IMR-90 (cell line): Measurements from ENCODE around the gene IQCK. TPM values are rescaled to one million over a fixed set of nuclear protein-coding genes. Genes with fewer than 3 reads are reported as not detected.

Experiments used
- ATAC-seq: fragments of 200-7000 bp; cut with Tn5 transposase; 2 replicates; pipeline ENCODE4 v1.9.1; 2020; ENCODE audit warnings: low read depth, mild to moderate bottlenecking, moderate library complexity
- BruUV-seq: library from RNA; stranded (reverse); fragments of 400-500 nt; replicated peaks from 2 replicates; lab custom pipeline; 2021; lab: Mats Ljungman, UMichigan
- CTCF ChIA-PET: fragments of 300-600 bp; formaldehyde crosslinking; extraction: SDS; loops from one replicate; lab custom pipeline; 2021; ENCODE audit warnings: antibody characterized with exemption; lab: Yijun Ruan, JAX
- POLR2A ChIA-PET: fragments of 300-600 bp; sonication (Branson Sonifier 250); formaldehyde crosslinking; loops from one replicate; lab custom pipeline; 2022; ENCODE audit warnings: antibody characterized with exemption; ENCODE audit not compliant: unreplicated experiment; lab: Charles Lee
- DNase-seq: peaks from one replicate; pipeline ENCODE4 v3.0.0; 2013
- H2AFZ ChIP-seq: replicated peaks from 2 replicates; pipeline ENCODE3; 2013; ENCODE audit warnings: low read length, mild to moderate bottlenecking; ENCODE audit not compliant: poor library complexity
- H2AK5ac ChIP-seq: 2 replicates; pipeline ENCODE4 v1.6.1; 2013; ENCODE audit warnings: low read depth, low read length, inconsistent platforms
- H2AK9ac ChIP-seq: replicated peaks from 2 replicates; pipeline ENCODE3; 2013; ENCODE audit warnings: mild to moderate bottlenecking, low read depth, low read length, moderate library complexity; ENCODE audit not compliant: poor library complexity
- H2BK120ac ChIP-seq: 2 replicates; pipeline ENCODE4 v1.6.1; 2013; ENCODE audit warnings: low read depth, low read length, inconsistent platforms
- H2BK15ac ChIP-seq: 3 replicates; pipeline ENCODE4 v1.6.1; 2013; ENCODE audit warnings: low read depth, low read length, inconsistent platforms
- H2BK20ac ChIP-seq: 2 replicates; pipeline ENCODE4 v1.6.1; 2013; ENCODE audit warnings: low read depth, mild to moderate bottlenecking, inconsistent platforms, low read length, moderate library complexity
- H2BK5ac ChIP-seq: 2 replicates; pipeline ENCODE4 v1.6.1; 2013; ENCODE audit warnings: mild to moderate bottlenecking, low read depth, low read length, inconsistent platforms; ENCODE audit not compliant: poor library complexity, severe bottlenecking
- H3K14ac ChIP-seq: replicated peaks from 2 replicates; pipeline ENCODE4 v1.6.1; 2013; ENCODE audit warnings: low read depth, low read length, inconsistent platforms
- H3K18ac ChIP-seq: 2 replicates; pipeline ENCODE4 v1.6.1; 2013; ENCODE audit warnings: low read depth, low read length, control low read depth
- H3K23ac ChIP-seq: 2 replicates; pipeline ENCODE4 v1.6.1; 2013; ENCODE audit warnings: low read depth, low read length, inconsistent platforms
- H3K27ac ChIP-seq: 2 replicates; pipeline ENCODE4 v1.5.1; 2013; ENCODE audit warnings: mild to moderate bottlenecking, control low read depth, low read length; ENCODE audit not compliant: insufficient read depth
- H3K27me3 ChIP-seq: 2 replicates; pipeline ENCODE4 v1.6.1; 2013; ENCODE audit warnings: low read length; ENCODE audit not compliant: control insufficient read depth, insufficient read depth
- H3K36me3 ChIP-seq: 2 replicates; pipeline ENCODE4 v1.6.1; 2013; ENCODE audit warnings: low read length, mixed read lengths; ENCODE audit not compliant: control insufficient read depth, insufficient read depth
- H3K4ac ChIP-seq: 2 replicates; pipeline ENCODE4 v1.6.1; 2013; ENCODE audit warnings: low read depth, low read length, inconsistent platforms
- H3K4me1 ChIP-seq: 2 replicates; pipeline ENCODE4 v1.6.1; 2013; ENCODE audit warnings: low read length, mixed read lengths; ENCODE audit not compliant: control insufficient read depth, insufficient read depth
- H3K4me2 ChIP-seq: 2 replicates; pipeline ENCODE4 v1.6.1; 2013; ENCODE audit warnings: low read depth, mild to moderate bottlenecking, control low read depth, low read length, moderate library complexity
- H3K4me3 ChIP-seq: 2 replicates; pipeline ENCODE4 v1.5.1; 2013; ENCODE audit warnings: low read depth, mild to moderate bottlenecking, control low read depth, low read length, moderate library complexity; ENCODE audit not compliant: insufficient read depth
- H3K56ac ChIP-seq: 2 replicates; pipeline ENCODE4 v1.6.1; 2013; ENCODE audit warnings: low read length, inconsistent platforms; ENCODE audit not compliant: insufficient read depth; ENCODE audit errors: extremely low read depth
- H3K79me1 ChIP-seq, 2 experiments: 2 replicates each; pipeline ENCODE4 v1.6.1; 2013; ENCODE audit warnings: low read length in 2 of 2, inconsistent platforms in 1 of 2, low read depth in 1 of 2
- H3K9ac ChIP-seq: 2 replicates; pipeline ENCODE4 v1.6.1; 2013; ENCODE audit warnings: low read depth, low read length, control low read depth
- H3K9me1 ChIP-seq: 2 replicates; pipeline ENCODE4 v1.6.1; 2013; ENCODE audit warnings: low read length, inconsistent platforms; ENCODE audit not compliant: insufficient read depth
- H3K9me3 ChIP-seq: 2 replicates; pipeline ENCODE4 v1.6.1; 2013; ENCODE audit warnings: low read length; ENCODE audit not compliant: control insufficient read depth, insufficient read depth
- H4K20me1 ChIP-seq: 2 replicates; pipeline ENCODE4 v1.6.1; 2013; ENCODE audit warnings: low read length, inconsistent platforms; ENCODE audit not compliant: insufficient read depth
- H4K5ac ChIP-seq: 2 replicates; pipeline ENCODE4 v1.6.1; 2013; ENCODE audit warnings: mild to moderate bottlenecking, low read depth, low read length, control low read depth
- H4K8ac ChIP-seq, 2 experiments: 2 replicates each; pipeline ENCODE4 v1.6.1; 2013; ENCODE audit warnings: low read depth in 2 of 2, low read length in 2 of 2, control low read depth in 1 of 2, inconsistent platforms in 1 of 2
- H4K91ac ChIP-seq: 2 replicates; pipeline ENCODE4 v1.6.1; 2013; ENCODE audit warnings: low read depth, low read length, inconsistent platforms; ENCODE audit not compliant: insufficient read depth
- BHLHE40 ChIP-seq: fragments of 150-350 bp; IDR thresholded peaks from 2 replicates; pipeline ENCODE4 v1.6.1; 2016; ENCODE audit warnings: mild to moderate bottlenecking, low read depth, low read length
- MAZ ChIP-seq: IDR thresholded peaks from 2 replicates; pipeline ENCODE4 v1.6.1; 2012; ENCODE audit warnings: low read depth, mild to moderate bottlenecking, low read length, improper control_type of control experiment, moderate library complexity, borderline replicate concordance
- MXI1 ChIP-seq: IDR thresholded peaks from 2 replicates; pipeline ENCODE4 v1.6.1; 2012; ENCODE audit warnings: low read depth, mild to moderate bottlenecking, low read length, moderate library complexity, borderline replicate concordance
- NFE2L2 ChIP-seq: fragments of 150-350 bp; IDR thresholded peaks from 2 replicates; pipeline ENCODE4 v1.6.1; 2016; ENCODE audit warnings: low read depth, mild to moderate bottlenecking, low read length
- POLR2A ChIP-seq: IDR thresholded peaks from 2 replicates; pipeline ENCODE4 v1.6.1; 2012; ENCODE audit warnings: mild to moderate bottlenecking, low read depth, low read length
- RFX5 ChIP-seq: IDR thresholded peaks from 2 replicates; pipeline ENCODE4 v1.8.0; 2012; ENCODE audit warnings: low read depth, mild to moderate bottlenecking, low read length, moderate library complexity
- SMC3 ChIP-seq: fragments of 150-350 bp; IDR thresholded peaks from 2 replicates; pipeline ENCODE4 v1.6.1; 2016; ENCODE audit warnings: low read depth, mild to moderate bottlenecking, antibody characterized with exemption, low read length, moderate library complexity
- WGBS, 2 experiments: methylation state at CpG; one replicate each; pipeline versions ENCODE4 v1.1.5 to v1.1.7; 2013; ENCODE audit warnings: missing lambda C conversion rate in 2 of 2; ENCODE audit not compliant: insufficient read length in 1 of 2; ENCODE audit errors: extremely low coverage in 2 of 2; 5-methylcytosine and 5-hydroxymethylcytosine counted together
- dilution Hi-C: fragments of 300-500 bp; cut with HindIII; formaldehyde crosslinking; loops from one replicate; pipeline ENCODE4 v1.14.3; 2018; ENCODE audit warnings: low sequenced_read_pairs; ENCODE audit not compliant: unreplicated experiment
- in situ Hi-C: fragments of 300-500 bp; cut with MboI; formaldehyde crosslinking; loops from 3 replicates; pipeline ENCODE4 v1.14.3; 2019; ENCODE audit warnings: low sequenced_read_pairs, inconsistent platforms, mixed read lengths
- intact Hi-C: fragments of 100-400 bp; cut with micrococcal nuclease; formaldehyde crosslinking; loops from 2 replicates; pipeline ENCODE4 v1.10.0; 2022
- polyA plus RNA-seq, 3 experiments: library from polyadenylated mRNA; depleted of rRNA; stranded (reverse); fragments of >200 nt; gene quantifications; 2 replicates each; pipeline ENCODE4 v1.2.3, GENCODE V29; 2012; ENCODE audit warnings: low replicate concordance in 1 of 3
- total RNA-seq: library from RNA; depleted of rRNA; stranded (reverse); fragments of >200 nt; gene quantifications from 2 replicates; pipeline ENCODE4 v1.2.3, GENCODE V29; 2012

Gene IQCK
- total and polyA plus RNA-seq, 2 of the 4 experiments (the other 2 are of a cell fraction), result 4.1 to 5.4 TPM

DNA sequence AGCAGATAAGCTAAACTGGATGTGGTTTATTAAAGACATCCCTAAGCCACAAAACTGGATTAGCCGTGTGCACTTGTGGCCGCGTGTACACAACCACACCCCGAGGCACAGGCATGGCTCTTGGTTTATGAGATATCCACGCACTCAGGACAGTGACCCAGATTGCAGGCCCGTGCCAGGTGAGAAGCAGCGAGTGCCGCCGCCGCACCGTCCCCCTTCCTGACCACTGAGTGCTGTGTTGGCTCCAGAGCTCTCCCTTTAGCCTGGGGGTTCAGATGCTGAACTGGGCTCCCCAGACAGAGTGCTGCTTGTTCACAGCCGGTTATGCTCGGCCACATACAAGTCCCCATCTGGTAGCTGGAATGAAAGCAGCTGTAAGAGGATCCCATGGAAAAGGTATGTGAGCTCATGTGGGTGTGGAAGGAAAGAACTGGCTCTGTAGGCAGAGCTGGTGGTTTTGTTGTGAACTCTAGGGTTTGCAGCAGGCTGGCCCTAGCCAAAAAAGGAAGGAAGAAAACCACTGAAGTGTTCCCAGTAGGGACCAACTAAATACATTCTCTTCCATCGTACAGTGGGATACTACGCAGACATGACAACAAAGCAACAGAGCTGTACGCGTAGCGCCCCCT, 29.6 kb upstream of the IQCK start:
- H3K23ac ChIP-seq, result no peak overlapping the region
- H3K4me2 ChIP-seq, result no peak overlapping the region
- H4K20me1 ChIP-seq, result no peaks in the 10 kb centered on the region
- BruUV-seq, result no TSS peak
- H3K27me3 ChIP-seq, result no peaks in the 10 kb centered on the region
- dilution Hi-C loops (no loop called here), intact Hi-C loops (no loop called here), in situ Hi-C loops (no loop called here)
- no peak overlapping the region for H4K5ac ChIP-seq
- no peak overlapping the region for H3K9ac ChIP-seq
- H3K4ac ChIP-seq, result no peak overlapping the region
- H2BK5ac ChIP-seq, result no peak overlapping the region
- WGBS, 2 experiments, result 93% methylated on average over 6 of the region's 18 CpGs; no CpG with 5 or more reads in 1 of the 2 experiments
- no peak overlapping the region for H3K18ac ChIP-seq
- H3K27ac ChIP-seq, result no peak overlapping the region
- no peak for DNase-seq
- no peak overlapping the region for H3K14ac ChIP-seq
- H2BK15ac ChIP-seq, result no peak overlapping the region
- no peak overlapping the region for H4K8ac ChIP-seq
- peaks cover 48% of the 10 kb centered on the region for H3K36me3 ChIP-seq
- no peaks in the 10 kb centered on the region for H3K4me1 ChIP-seq
- no peaks in the 10 kb centered on the region for H3K9me3 ChIP-seq
- no peak overlapping the region for H2AK9ac ChIP-seq
- H2AK5ac ChIP-seq, result no peak overlapping the region
- ChIA-PET CTCF (interaction anchor here (0.6 kb wide), 1 partner anchor 7 kb away, joined by 3 read pairs; no protein-coding TSS in a partner anchor), POLR2A (no interaction called here)
- no peak overlapping the region for H4K91ac ChIP-seq
- H2AFZ ChIP-seq, result no peak overlapping the region
- TF ChIP-seq BHLHE40 (no peak), POLR2A (no peak), RFX5 (no peak), SMC3 (no peak), MAZ (no peak), NFE2L2 (no peak), MXI1 (no peak)
- H3K9me1 ChIP-seq, result peaks cover 10% of the 10 kb centered on the region; the same call in 1 of the 2 replicates
- H3K4me3 ChIP-seq, result no peak overlapping the region
- H2BK120ac ChIP-seq, result no peak overlapping the region
- H2BK20ac ChIP-seq, result no peak overlapping the region
- peaks cover 3 to 11% of the 10 kb centered on the region in 2 experiments; a peak in 2 of 4 replicates for H3K79me1 ChIP-seq
- no peak overlapping the region for H3K56ac ChIP-seq
- ATAC-seq, result no peak
